HCT116 (cell line): ENCODE data around the gene ZNF785. TPM values are rescaled to one million over a fixed set of nuclear protein-coding genes. Genes with fewer than 3 reads are reported as not detected.

Source experiments
- ATAC-seq: fragments of 200-7000 bp; cut with Tn5 transposase; 2 replicates; pipeline ENCODE4 v1.9.1; 2020; ENCODE audit warnings: mild to moderate bottlenecking, moderate library complexity
- BruUV-seq: library from RNA; stranded (reverse); fragments of 400-500 nt; replicated peaks from 2 replicates; lab custom pipeline; 2021; lab: Mats Ljungman, UMichigan
- CTCF ChIA-PET: fragments of 300-600 bp; sonication (Branson Sonifier 250); formaldehyde crosslinking; loops from one replicate; lab custom pipeline; 2021; ENCODE audit warnings: antibody characterized with exemption; lab: Charles Lee
- POLR2A ChIA-PET: fragments of 300-600, 350-600 bp; sonication (Branson Sonifier 250); formaldehyde crosslinking; loops from one replicate; lab custom pipeline; 2021; ENCODE audit warnings: antibody characterized with exemption; lab: Charles Lee
- RAD21 ChIA-PET, 2 experiments: fragments of 300-600 bp; sonication (Branson Sonifier 250); formaldehyde crosslinking; loops; one replicate each; lab custom pipeline; 2023; ENCODE audit warnings: low total read pairs in 2 of 2; ENCODE audit not compliant: uncharacterized antibody in 2 of 2, unreplicated experiment in 2 of 2, low non-redundant PET in 1 of 2; lab: Charles Lee
- DNase-seq: peaks from one replicate; pipeline ENCODE4 v3.0.0-alpha.2; 2010; ENCODE audit warnings: low read depth, low spot score
- H2AFZ ChIP-seq: fragments of 200-600 bp; shearing (Covaris generic), sonication (generic); 2 replicates; pipeline ENCODE4 v1.6.1; 2017; ENCODE audit warnings: low read depth, mixed run types, mixed read lengths, antibody characterized with exemption, low read length; ENCODE audit not compliant: poor library complexity, severe bottlenecking
- H3K27ac ChIP-seq: 2 replicates; pipeline ENCODE4 v1.5.1; 2012; ENCODE audit warnings: low read depth, low read length
- H3K27me3 ChIP-seq: fragments of 200-600 bp; sonication (generic); 2 replicates; pipeline ENCODE4 v1.6.1; 2016; ENCODE audit warnings: mixed run types, low read length, mixed read lengths; ENCODE audit not compliant: insufficient read depth
- H3K36me3 ChIP-seq, 2 experiments: fragments of 200-500 bp in 1 of 2; fragments of 200-600 bp in 1 of 2; sonication (Bioruptor generic) in 1 of 2; sonication (generic) in 1 of 2; 2 replicates each; pipeline versions ENCODE4 v1.5.1 to v1.6.1; 2014 to 2016; ENCODE audit warnings: low read length in 2 of 2, inconsistent platforms in 1 of 2, mixed read lengths in 1 of 2, mixed run types in 1 of 2; ENCODE audit not compliant: insufficient read depth in 2 of 2, control insufficient read depth in 1 of 2
- H3K4me1 ChIP-seq, 2 experiments: fragments of 200-600 bp in 1 of 2; sonication (generic) in 1 of 2; 2 replicates each; pipeline versions ENCODE4 v1.5.1 to v1.6.1; 2012 to 2017; ENCODE audit warnings: low read length in 2 of 2, inconsistent platforms in 1 of 2, mild to moderate bottlenecking in 1 of 2, mixed read lengths in 1 of 2, mixed run types in 1 of 2, moderate library complexity in 1 of 2; ENCODE audit not compliant: insufficient read depth in 2 of 2, control insufficient read depth in 1 of 2
- H3K4me2 ChIP-seq: fragments of 200-600 bp; sonication (generic); 2 replicates; pipeline ENCODE4 v1.6.1; 2017; ENCODE audit warnings: mixed run types, low read length, mixed read lengths
- H3K4me3 ChIP-seq, 2 experiments: fragments of 200-600 bp in 1 of 2; sonication (generic) in 1 of 2; replicated peaks in 1 of 2; 2 replicates each; pipeline ENCODE4 v1.5.1; 2011 to 2016; ENCODE audit warnings: low read length in 2 of 2, control low read depth in 1 of 2, low read depth in 1 of 2, mild to moderate bottlenecking in 1 of 2, mixed read lengths in 1 of 2, mixed run types in 1 of 2
- H3K79me2 ChIP-seq: fragments of 200-600 bp; sonication (generic); 2 replicates; pipeline ENCODE4 v1.6.1; 2017; ENCODE audit warnings: mild to moderate bottlenecking, mixed run types, low read length, moderate library complexity, mixed read lengths; ENCODE audit not compliant: insufficient read depth
- H3K9ac ChIP-seq: fragments of 200-600 bp; sonication (generic); 2 replicates; pipeline ENCODE4 v1.6.1; 2016; ENCODE audit warnings: low read length, mixed read lengths
- H3K9me2 ChIP-seq: fragments of 200-600 bp; sonication (generic), shearing (Covaris generic); 2 replicates; pipeline ENCODE4 v1.6.1; 2017; ENCODE audit warnings: mixed run types, mild to moderate bottlenecking, moderate library complexity; ENCODE audit not compliant: insufficient read depth
- H3K9me3 ChIP-seq, 2 experiments: fragments of 200-500 bp in 1 of 2; fragments of 200-600 bp in 1 of 2; sonication (Bioruptor generic) in 1 of 2; sonication (generic) in 1 of 2; 2 replicates each; pipeline ENCODE4 v1.6.1; 2014 to 2017; ENCODE audit warnings: low read length in 2 of 2, mixed read lengths in 2 of 2, inconsistent platforms in 1 of 2, low read depth in 1 of 2, mild to moderate bottlenecking in 1 of 2, mixed run types in 1 of 2, moderate library complexity in 1 of 2; ENCODE audit not compliant: control insufficient read depth in 1 of 2, insufficient read depth in 1 of 2
- H4K20me1 ChIP-seq: fragments of 200-600 bp; sonication (generic), shearing (Covaris generic); 2 replicates; pipeline ENCODE4 v1.6.1; 2017; ENCODE audit warnings: mixed run types, mild to moderate bottlenecking, moderate library complexity; ENCODE audit not compliant: insufficient read depth
- CBX3 ChIP-seq: IDR thresholded peaks from 2 replicates; pipeline ENCODE4 v1.6.1; 2012; ENCODE audit warnings: low read depth
- EZH2 ChIP-seq: fragments of 200-600 bp; sonication (generic); IDR thresholded peaks from 2 replicates; pipeline ENCODE4 v1.6.1; 2017; ENCODE audit warnings: antibody characterized with exemption, mixed run types
- EZH2phosphoT487 ChIP-seq: fragments of 200-600 bp; IDR thresholded peaks from 2 replicates; pipeline ENCODE4 v1.6.1; 2018; ENCODE audit warnings: antibody characterized with exemption, borderline replicate concordance
- POLR2AphosphoS5 ChIP-seq: IDR thresholded peaks from 2 replicates; pipeline ENCODE4 v1.6.1; 2011; ENCODE audit warnings: mild to moderate bottlenecking, low read depth, low read length, moderate library complexity
- RAD21 ChIP-seq: IDR thresholded peaks from 2 replicates; pipeline ENCODE4 v1.6.1; 2012; ENCODE audit warnings: low read depth, mild to moderate bottlenecking
- SIN3A ChIP-seq: IDR thresholded peaks from 2 replicates; pipeline ENCODE4 v1.6.1; 2012; ENCODE audit warnings: low read depth
- SP1 ChIP-seq: IDR thresholded peaks from 2 replicates; pipeline ENCODE4 v1.6.1; 2012; ENCODE audit warnings: low read depth
- SRF ChIP-seq: IDR thresholded peaks from 2 replicates; pipeline ENCODE4 v1.6.1; 2012; ENCODE audit warnings: low read depth
- TCF7L2 ChIP-seq: IDR thresholded peaks from 2 replicates; pipeline ENCODE4 v1.7.0; 2011; ENCODE audit warnings: borderline replicate concordance, inconsistent platforms; ENCODE audit not compliant: insufficient read depth, insufficient read length; ENCODE audit errors: extremely low read depth
- YY1 ChIP-seq: IDR thresholded peaks from 2 replicates; pipeline ENCODE4 v1.6.1; 2011; ENCODE audit warnings: low read length, low read depth, moderate library complexity, mild to moderate bottlenecking; ENCODE audit not compliant: insufficient replicate concordance; ENCODE audit errors: extremely low read depth
- ZBTB33 ChIP-seq: IDR thresholded peaks from 2 replicates; pipeline ENCODE4 v1.6.1; 2011; ENCODE audit warnings: mild to moderate bottlenecking, low read length, moderate library complexity; ENCODE audit not compliant: insufficient replicate concordance; ENCODE audit errors: extremely low read depth
- ZNF274 ChIP-seq: fragments of 200-500 bp; sonication (Bioruptor generic); IDR thresholded peaks from 2 replicates; pipeline ENCODE4 v1.6.1; 2014; ENCODE audit warnings: mild to moderate bottlenecking, low read depth, low read length, inconsistent platforms
- intact Hi-C: fragments of 100-400 bp; cut with micrococcal nuclease; formaldehyde crosslinking; loops from 2 replicates; pipeline ENCODE4 v1.10.0; 2022
- total RNA-seq: library from RNA; stranded (reverse); gene quantifications from one replicate; pipeline ENCODE4 v1.2.1, GENCODE V29; 2021; ENCODE audit not compliant: unreplicated experiment

The ZNF785 gene
- total RNA-seq, 1 experiment from 2014 or later, result 0.15 TPM

- no peak for TF ChIP-seq TCF7L2
- TF ChIP-seq ZBTB33, result no peak
- TF ChIP-seq SRF, result no peak
- no peak for TF ChIP-seq SIN3A
- TF ChIP-seq RAD21, result no peak
- TF ChIP-seq CBX3, result no peak
- TF ChIP-seq POLR2AphosphoS5, result no peak
- no peak for TF ChIP-seq YY1
- TF ChIP-seq EZH2phosphoT487, result no peak
- no peak for TF ChIP-seq SP1
- no peak for TF ChIP-seq ZNF274
- TF ChIP-seq EZH2, result no peak
- DNase-seq (no peak), ATAC-seq (no peak)
- Histone ChIP-seq H3K79me2 (no peaks in the 10 kb centered on the region), H4K20me1 (no peaks in the 10 kb centered on the region), H3K9ac (no peak overlapping the region), H3K9me3 (no peaks in the 10 kb centered on the region), H2AFZ (no peak overlapping the region), H3K4me3 (no peak overlapping the region), H3K9me2 (no peaks in the 10 kb centered on the region), H3K27ac (no peak overlapping the region), H3K36me3 (no peaks in the 10 kb centered on the region), H3K4me2 (no peak overlapping the region), H3K27me3 (no peaks in the 10 kb centered on the region), H3K4me1 (peaks cover 9 to 31% of the 10 kb centered on the region in 2 experiments; a peak in 3 of 4 replicates)
- ChIA-PET POLR2A (interaction anchor here (2.5 kb wide), 1 partner anchor 12 kb away, joined by 21 read pairs; the partner anchor contains the start of gene ZNF764), RAD21 (no interaction called here), CTCF (no interaction called here)
- no TSS peak for BruUV-seq
- intact Hi-C loops, result loop anchor here (5.0 kb wide), 1 partner anchor 57 kb away; no protein-coding TSS in a partner anchor
Measured at GRCh38 chr16:30569746-30570635, 15.5 kb downstream of the ZNF785 start.
